ENCODE results near the gene ZNF101.

ZNF101 gene

GRCh38 chr19:19668230-19669012 is at the start of gene ZNF101:
Gene ZNF101, plus strand, starts transcription at chr19:19668839. Its CDS starts 125 bp downstream, at chr19:19668964.
- DNase-seq: peak; percentile 94

- DNase-seq: no peak
Observed at GRCh38 chr19:19619181-19619848, 49.3 kb upstream of the ZNF101 start.

- no peak for DNase-seq
Observed at GRCh38 chr19:19619849-19620210, 48.8 kb upstream of the ZNF101 start.

GRCh38 chr19:19623383-19623782 is 45.3 kb upstream of the ZNF101 start:
- no peak for DNase-seq

- no peak for DNase-seq
Observed at GRCh38 chr19:19624032-19624570, 44.5 kb upstream of the ZNF101 start.

- DNase-seq: no peak
Observed at GRCh38 chr19:19626516-19627472, 41.8 kb upstream of the ZNF101 start.

GRCh38 chr19:19627621-19628500 is 40.8 kb upstream of the ZNF101 start, which contains the start of gene LPAR2:
Gene LPAR2, minus strand, starts transcription at chr19:19628220. Its CDS starts 945 bp downstream, at chr19:19627275.
- DNase-seq: peak; percentile 75

GRCh38 chr19:19628501-19629134 is 40.0 kb upstream of the ZNF101 start:
- DNase-seq: peak; percentile 80

- DNase-seq: no peak
Observed at GRCh38 chr19:19630062-19630414, 38.6 kb upstream of the ZNF101 start.

GRCh38 chr19:19630426-19630825 is 38.2 kb upstream of the ZNF101 start:
- no peak for DNase-seq

GRCh38 chr19:19631346-19631745 is 37.3 kb upstream of the ZNF101 start:
- no peak for DNase-seq

GRCh38 chr19:19632661-19633060 is 36.0 kb upstream of the ZNF101 start:
- no peak for DNase-seq

GRCh38 chr19:19633711-19634515 is 34.7 kb upstream of the ZNF101 start:
- DNase-seq: no peak

GRCh38 chr19:19634516-19635312 is 33.9 kb upstream of the ZNF101 start:
- DNase-seq: no peak

GRCh38 chr19:19635313-19635702 is 33.3 kb upstream of the ZNF101 start:
- no peak for DNase-seq

- no peak for DNase-seq
Observed at GRCh38 chr19:19636573-19637185, 32.0 kb upstream of the ZNF101 start.

- no peak for DNase-seq
Observed at GRCh38 chr19:19637186-19637522, 31.5 kb upstream of the ZNF101 start.

GRCh38 chr19:19637523-19638251 is 31.0 kb upstream of the ZNF101 start:
- no peak for DNase-seq

All from retina (tissue), 1 donor.